ENCODE measurements around the gene ESRRG. TPM values are rescaled to one million over a fixed set of nuclear protein-coding genes. Genes with fewer than 3 reads are reported as not detected.

Gene ESRRG
- total RNA-seq, 4 donors from 2014 or later = 1.9 to 6.8 (median 3.2) TPM; not detected in 1

- ATAC-seq = no peak
- TF ChIP-seq EP300 (IDR thresholded peaks at IDR 0.05) = no peak
- TF ChIP-seq POLR2A (IDR thresholded peaks at IDR 0.05) = no peak
- TF ChIP-seq, protein P1, sequence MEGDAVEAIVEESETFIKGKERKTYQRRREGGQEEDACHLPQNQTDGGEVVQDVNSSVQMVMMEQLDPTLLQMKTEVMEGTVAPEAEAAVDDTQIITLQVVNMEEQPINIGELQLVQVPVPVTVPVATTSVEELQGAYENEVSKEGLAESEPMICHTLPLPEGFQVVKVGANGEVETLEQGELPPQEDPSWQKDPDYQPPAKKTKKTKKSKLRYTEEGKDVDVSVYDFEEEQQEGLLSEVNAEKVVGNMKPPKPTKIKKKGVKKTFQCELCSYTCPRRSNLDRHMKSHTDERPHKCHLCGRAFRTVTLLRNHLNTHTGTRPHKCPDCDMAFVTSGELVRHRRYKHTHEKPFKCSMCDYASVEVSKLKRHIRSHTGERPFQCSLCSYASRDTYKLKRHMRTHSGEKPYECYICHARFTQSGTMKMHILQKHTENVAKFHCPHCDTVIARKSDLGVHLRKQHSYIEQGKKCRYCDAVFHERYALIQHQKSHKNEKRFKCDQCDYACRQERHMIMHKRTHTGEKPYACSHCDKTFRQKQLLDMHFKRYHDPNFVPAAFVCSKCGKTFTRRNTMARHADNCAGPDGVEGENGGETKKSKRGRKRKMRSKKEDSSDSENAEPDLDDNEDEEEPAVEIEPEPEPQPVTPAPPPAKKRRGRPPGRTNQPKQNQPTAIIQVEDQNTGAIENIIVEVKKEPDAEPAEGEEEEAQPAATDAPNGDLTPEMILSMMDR (IDR thresholded peaks at IDR 0.05) = no peak
- TF ChIP-seq POLR2AphosphoS5 (IDR thresholded peaks at IDR 0.05) = no peak
- H3K36me3 ChIP-seq = no peaks in the 10 kb centered on the region
- WGBS, 2 donors (ENCODE audit: low coverage in 1 of 2) = 92 to 96% methylated on average over 3 of the region's 3 CpGs
- H3K4me3 ChIP-seq = no peak overlapping the region
- no peaks in the 10 kb centered on the region for H3K27me3 ChIP-seq
- no peak overlapping the region for H3K27ac ChIP-seq
- H3K4me1 ChIP-seq = no peaks in the 10 kb centered on the region
- H3K9me3 ChIP-seq = no peaks in the 10 kb centered on the region
Observed at GRCh38 chr1:216691710-216692109, 31.5 kb downstream of the ESRRG start.

DNA sequence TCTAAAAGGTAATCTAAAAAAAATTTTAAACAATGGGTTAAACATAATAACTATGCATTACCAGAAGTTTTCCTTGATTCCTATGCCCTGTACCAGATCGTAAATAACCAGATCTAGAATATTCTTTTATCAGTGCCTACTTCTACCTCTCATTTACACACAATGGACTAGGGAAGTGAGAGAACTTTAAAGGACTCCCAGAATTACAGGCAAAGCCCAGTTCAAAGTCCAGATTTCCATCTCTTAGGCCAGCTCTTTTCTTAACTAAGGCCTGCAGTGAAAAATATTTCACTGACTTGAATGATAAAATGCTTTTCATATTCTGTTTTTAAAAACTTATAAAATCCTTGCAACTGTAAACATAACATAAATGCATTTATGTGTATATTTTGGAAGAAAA lies 32.6 kb downstream of the ESRRG start:
- Histone ChIP-seq H3K27ac (no peak overlapping the region), H3K4me1 (no peaks in the 10 kb centered on the region), H3K36me3 (no peaks in the 10 kb centered on the region), H3K9me3 (no peaks in the 10 kb centered on the region), H3K27me3 (no peaks in the 10 kb centered on the region), H3K4me3 (no peak overlapping the region)
- no peak for TF ChIP-seq POLR2A (IDR thresholded peaks at IDR 0.05)
- TF ChIP-seq, protein P1 (IDR thresholded peaks at IDR 0.05) = no peak
- TF ChIP-seq POLR2AphosphoS5 (IDR thresholded peaks at IDR 0.05) = no peak
- no peak for TF ChIP-seq EP300 (IDR thresholded peaks at IDR 0.05)
- ATAC-seq = no peak
- WGBS, 2 donors (ENCODE audit: low coverage in 1 of 2) = 85 to 100% methylated on average over 1 of the region's 1 CpG

- WGBS, 2 donors (ENCODE audit: low coverage in 1 of 2) = 80 to 85% methylated on average over 4 to 8 of the region's 8 CpGs
- Histone ChIP-seq H3K9me3 (no peaks in the 10 kb centered on the region), H3K27me3 (no peaks in the 10 kb centered on the region), H3K27ac (no peak overlapping the region), H3K4me1 (no peaks in the 10 kb centered on the region), H3K36me3 (no peaks in the 10 kb centered on the region), H3K4me3 (no peak overlapping the region)
- no peak for TF ChIP-seq POLR2AphosphoS5 (IDR thresholded peaks at IDR 0.05)
- ATAC-seq = no peak
Observed at GRCh38 chr1:216688127-216688657, 35.0 kb downstream of the ESRRG start.

DNA sequence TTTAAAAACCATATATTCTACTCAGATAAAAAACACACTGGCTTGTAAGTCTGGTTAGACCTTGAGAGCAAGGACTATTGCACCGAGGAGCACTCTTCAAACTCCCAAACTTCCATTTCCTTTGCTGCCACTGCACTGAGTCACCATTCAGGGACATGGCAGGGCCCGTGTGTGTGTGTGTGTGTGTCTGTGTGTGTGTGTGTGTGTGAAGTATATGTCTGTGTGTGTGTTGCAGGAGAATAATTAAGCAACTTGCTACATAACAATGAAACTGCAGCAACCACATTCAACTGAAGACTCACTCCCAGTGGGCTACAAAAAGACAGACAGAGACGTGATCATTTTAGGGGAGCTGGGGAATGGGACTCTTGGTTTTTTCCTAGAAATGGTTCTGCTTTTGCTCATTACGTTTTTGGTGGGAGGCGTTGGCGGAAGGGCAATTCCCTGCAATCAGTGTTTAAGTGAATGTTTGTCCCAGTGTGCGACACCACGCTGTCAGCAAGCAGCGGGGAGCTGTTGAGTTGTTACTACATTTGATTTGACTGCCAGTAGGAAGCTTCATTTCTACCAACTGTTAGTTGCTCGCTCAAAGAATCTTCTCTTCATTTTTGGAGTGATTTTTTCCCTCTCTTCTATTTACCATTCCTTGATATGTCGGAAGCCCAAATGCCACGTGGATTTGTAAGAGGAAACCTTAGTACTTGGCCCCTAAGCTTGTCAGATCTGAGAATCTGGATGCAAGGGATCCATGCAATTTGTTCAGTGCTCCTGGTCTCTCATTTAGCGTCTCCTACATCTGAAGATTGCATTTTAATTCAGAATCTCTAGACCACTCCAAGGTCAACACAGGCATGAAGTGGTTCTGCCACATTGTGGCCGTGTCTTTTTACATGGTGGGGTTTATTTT lies 36.1 kb downstream of the ESRRG start:
- no peak for ATAC-seq
- H3K9me3 ChIP-seq = no peaks in the 10 kb centered on the region
- no peak overlapping the region for H3K4me3 ChIP-seq
- H3K27ac ChIP-seq = no peak overlapping the region
- TF ChIP-seq, protein P1 (IDR thresholded peaks at IDR 0.05) = no peak
- TF ChIP-seq POLR2A (IDR thresholded peaks at IDR 0.05) = no peak
- no peak for TF ChIP-seq EP300 (IDR thresholded peaks at IDR 0.05)
- TF ChIP-seq POLR2AphosphoS5 (IDR thresholded peaks at IDR 0.05) = no peak
- H3K27me3 ChIP-seq = no peaks in the 10 kb centered on the region
- WGBS, 2 donors (ENCODE audit: low coverage in 1 of 2) = 64% methylated on average over 11 to 14 of the region's 14 CpGs
- H3K36me3 ChIP-seq = no peaks in the 10 kb centered on the region
- no peaks in the 10 kb centered on the region for H3K4me1 ChIP-seq

DNA sequence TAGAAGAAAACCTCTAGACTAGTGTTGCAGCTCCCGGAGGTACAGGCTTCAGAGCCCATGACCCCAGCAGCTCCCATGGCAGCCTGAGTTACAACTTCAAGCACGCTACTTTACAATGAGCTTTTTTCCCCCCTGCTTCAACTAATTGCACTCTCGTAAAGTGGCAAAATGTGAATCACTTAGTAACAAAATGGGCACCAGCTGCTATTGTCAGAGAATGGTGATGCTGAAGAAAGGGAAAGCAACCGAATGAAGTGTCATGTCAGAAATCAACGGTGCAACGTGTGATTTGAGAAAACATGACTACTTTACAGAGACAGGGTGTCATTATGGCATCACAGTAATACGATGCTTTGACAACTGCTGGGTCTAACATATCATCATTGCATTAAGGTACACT lies 40.5 kb downstream of the ESRRG start:
- Histone ChIP-seq H3K9me3 (no peaks in the 10 kb centered on the region), H3K4me3 (no peak overlapping the region), H3K27ac (no peak overlapping the region), H3K4me1 (no peaks in the 10 kb centered on the region), H3K27me3 (no peaks in the 10 kb centered on the region), H3K36me3 (no peaks in the 10 kb centered on the region)
- WGBS, 2 donors (ENCODE audit: low coverage in 1 of 2) = 72 to 82% methylated on average over 2 to 7 of the region's 7 CpGs
- ATAC-seq = no peak
- no peak for TF ChIP-seq POLR2A (IDR thresholded peaks at IDR 0.05)
- TF ChIP-seq POLR2AphosphoS5 (IDR thresholded peaks at IDR 0.05) = no peak
- TF ChIP-seq, protein P1 (IDR thresholded peaks at IDR 0.05) = no peak
- no peak for TF ChIP-seq EP300 (IDR thresholded peaks at IDR 0.05)
